HG03457 (cell line): Measurements from ENCODE around the gene MLEC.

Experiments
- ATAC-seq: cut with Tn5 transposase; IDR thresholded peaks from one replicate; pipeline ENCODE4 v1.9.1; 2021; ENCODE audit warnings: moderate number of reproducible peaks; ENCODE audit not compliant: unreplicated experiment

MLEC gene

GRCh38 chr12:120686690-120687577 is at the start of gene MLEC:
Gene MLEC, plus strand, starts transcription at chr12:120687149. Its CDS starts 148 bp downstream, at chr12:120687297.
- peak; percentile 47 for ATAC-seq

- peak; percentile 54 for ATAC-seq
These were observed 46.9 kb upstream of the MLEC start, which contains the start of gene CABP1 for GRCh38 chr12:120639771-120640721. Gene CABP1, plus strand, starts transcription at chr12:120640626. Its CDS starts 60 bp downstream, at chr12:120640686.

GRCh38 chr12:120640861-120641833 is 45.8 kb upstream of the MLEC start:
- ATAC-seq: no peak

DNA sequence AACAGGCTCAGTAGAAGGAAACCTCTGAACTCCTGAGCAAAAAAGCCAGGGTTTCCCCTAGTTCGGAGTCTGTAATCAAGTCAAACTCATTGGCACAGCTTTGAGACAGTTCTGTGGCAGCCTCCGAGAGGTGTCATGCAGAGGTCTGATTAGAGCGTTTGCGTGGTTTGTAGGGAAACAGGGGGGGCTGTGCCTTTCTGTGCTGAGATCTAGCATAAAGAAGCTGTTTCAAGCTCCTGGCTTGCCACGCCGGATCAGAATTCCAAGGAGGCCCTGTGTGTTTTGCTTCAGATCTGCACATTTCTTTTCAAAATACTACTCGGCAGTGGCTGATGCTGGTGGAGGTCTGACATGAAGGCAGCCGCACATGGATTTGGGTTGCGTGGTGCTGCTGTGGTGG is 44.8 kb upstream of the MLEC start:
- ATAC-seq: no peak

- no peak for ATAC-seq
These were observed 44.1 kb upstream of the MLEC start for GRCh38 chr12:120642826-120643225.

- no peak for ATAC-seq
These were observed 43.4 kb upstream of the MLEC start for GRCh38 chr12:120643574-120643973.

DNA sequence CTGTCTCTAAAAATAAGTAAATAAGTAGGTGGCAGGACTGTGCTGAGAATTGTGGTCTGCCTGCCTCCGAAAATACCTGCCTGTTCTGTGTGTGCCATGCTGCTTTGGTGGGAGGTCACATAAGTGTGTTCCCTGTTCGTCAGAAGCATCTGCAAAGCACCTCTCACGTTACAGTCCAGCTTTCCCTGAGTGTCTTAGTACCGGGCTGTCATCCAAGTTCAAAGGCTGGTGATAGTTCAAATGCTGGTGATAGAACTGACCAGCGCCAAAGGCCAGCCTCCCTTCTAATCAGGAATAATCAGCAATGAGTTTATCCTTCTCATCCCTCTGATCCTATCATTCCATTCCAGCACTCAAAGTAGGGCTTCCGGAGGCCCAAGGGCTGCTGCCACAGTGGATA is 40.9 kb upstream of the MLEC start:
- no peak for ATAC-seq

- no peak for ATAC-seq
These were observed 39.6 kb upstream of the MLEC start for GRCh38 chr12:120647375-120647755.

DNA sequence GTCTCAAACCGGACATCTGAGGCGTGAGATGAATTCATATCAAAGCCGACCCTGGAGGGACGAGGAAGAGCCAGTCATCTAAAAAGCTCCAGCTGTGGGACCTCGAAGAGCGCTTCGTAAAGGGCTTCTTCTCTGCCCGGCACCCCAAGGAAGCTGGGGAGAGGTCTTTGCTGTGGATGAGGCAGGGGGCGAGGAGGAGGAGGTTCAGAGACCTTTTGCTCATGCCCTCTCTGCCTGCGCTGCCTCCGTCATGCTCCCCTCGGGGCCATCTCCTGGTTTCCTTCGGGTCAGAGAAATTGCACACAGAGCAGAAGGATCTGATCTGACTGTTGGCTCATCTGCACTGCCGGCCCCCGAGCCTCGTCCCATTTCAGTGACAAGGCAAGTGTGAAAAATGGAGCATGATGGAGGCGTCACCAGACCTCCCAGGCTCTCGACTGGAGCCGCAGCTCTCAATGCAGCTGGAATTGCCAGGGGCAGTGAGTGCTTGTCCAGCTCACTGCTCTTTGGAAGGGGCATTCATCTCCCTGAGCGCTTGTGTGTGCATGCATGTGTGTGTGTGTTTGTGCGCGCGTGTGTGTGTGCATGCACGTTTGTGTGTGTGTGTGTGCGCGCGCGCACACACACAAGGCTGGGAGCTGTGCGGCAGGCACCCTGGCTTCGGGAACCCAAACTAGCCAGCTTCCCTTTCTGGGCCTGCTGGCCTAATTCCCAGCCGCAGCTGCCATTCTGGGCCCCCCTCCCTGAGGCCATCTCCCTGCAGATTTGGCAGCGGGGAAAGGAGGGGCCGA is 37.3 kb upstream of the MLEC start:
- ATAC-seq: no peak

- ATAC-seq: no peak
These were observed 36.7 kb upstream of the MLEC start for GRCh38 chr12:120650233-120650690.

- ATAC-seq: no peak
These were observed 35.1 kb upstream of the MLEC start for GRCh38 chr12:120651821-120652220.

GRCh38 chr12:120652656-120653435 is 34.1 kb upstream of the MLEC start:
- no peak for ATAC-seq

DNA sequence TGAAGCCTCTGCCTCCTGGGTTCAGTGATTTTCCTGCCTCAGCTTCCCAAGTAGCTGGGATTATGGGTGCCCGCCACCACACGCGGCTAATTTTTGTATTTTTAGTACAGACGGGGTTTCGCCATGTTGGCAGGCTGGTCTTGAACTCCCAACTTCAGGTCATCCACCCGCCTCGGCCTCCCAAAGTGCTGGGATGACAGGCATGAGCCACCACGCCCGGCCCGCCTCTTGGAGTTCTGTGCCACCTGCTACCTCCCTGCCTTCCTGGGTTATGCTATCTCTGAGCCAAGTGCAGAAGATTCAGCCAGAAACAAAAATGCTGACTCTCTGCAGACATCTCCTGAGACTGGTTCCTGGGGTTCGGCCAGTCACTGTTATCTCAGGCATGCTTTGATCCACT is 33.3 kb upstream of the MLEC start:
- ATAC-seq: no peak

- ATAC-seq: no peak
These were observed 32.3 kb upstream of the MLEC start for GRCh38 chr12:120654656-120655055.

GRCh38 chr12:120656008-120656407 is 30.9 kb upstream of the MLEC start:
- no peak for ATAC-seq

GRCh38 chr12:120658286-120659150 is 28.4 kb upstream of the MLEC start:
- no peak for ATAC-seq

DNA sequence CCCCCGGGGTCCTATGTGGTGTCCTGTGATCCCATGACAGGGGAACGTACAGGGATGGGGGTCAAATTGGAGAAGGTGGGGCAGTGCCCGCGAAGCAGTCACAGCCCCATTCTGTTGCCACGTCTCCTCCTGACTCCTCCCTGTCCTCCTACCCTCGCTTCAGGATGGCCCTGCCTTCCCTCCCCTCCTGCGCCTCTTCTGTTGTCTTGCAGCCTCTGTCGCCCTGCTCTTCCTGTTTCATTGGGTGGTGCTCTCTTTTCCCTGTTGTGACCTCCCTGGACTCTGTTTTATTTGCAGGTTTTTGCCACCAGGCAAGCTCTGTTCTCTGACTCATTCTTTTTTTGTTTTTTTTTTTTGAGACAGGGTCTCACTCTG is 27.8 kb upstream of the MLEC start:
- ATAC-seq: no peak

DNA sequence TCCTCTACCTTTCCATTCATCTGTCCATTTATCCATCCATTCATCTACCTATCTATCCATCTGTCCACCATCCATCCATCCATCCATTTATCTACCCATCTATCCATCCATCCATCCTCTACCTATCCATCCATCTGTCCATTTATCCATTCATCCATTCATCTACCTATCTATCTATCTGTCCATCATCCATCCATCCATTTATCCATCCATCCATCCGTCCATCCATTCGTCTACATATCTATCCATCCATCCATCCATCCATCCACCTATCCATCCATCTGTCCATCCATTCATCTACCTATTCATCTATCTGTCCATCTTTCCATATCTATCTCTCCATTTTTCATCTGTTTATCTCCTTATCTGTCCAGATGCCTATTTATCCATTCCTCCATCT is 25.5 kb upstream of the MLEC start:
- ATAC-seq: no peak
